ENCODE results near the gene OR4D5.

The OR4D5 gene

GRCh38 chr11:123939317-123939716, at the start of gene OR4D5:
TSS of gene OR4D5 (plus strand) at chr11:123939617. CDS start at chr11:123939617, 0 bp downstream.
- DNase-seq (ENCODE audit: insufficient read length, low spot score) (no peak), FAIRE-seq (no peak)

GRCh38 chr11:123892031-123892430, 47.4 kb upstream of the OR4D5 start:
- FAIRE-seq (no peak), DNase-seq (ENCODE audit: insufficient read length, low spot score) (no peak)

- DNase-seq (ENCODE audit: insufficient read length, low spot score) (no peak), FAIRE-seq (no peak)
Observed at GRCh38 chr11:123899792-123900191, 39.6 kb upstream of the OR4D5 start.

GRCh38 chr11:123901867-123902266, 37.5 kb upstream of the OR4D5 start, which contains the start of gene OR8D4:
TSS of gene OR8D4 (plus strand) at chr11:123902167. CDS start at chr11:123906432, 4,265 bp downstream.
- DNase-seq (ENCODE audit: insufficient read length, low spot score), result no peak
- FAIRE-seq, result no peak

- no peak for FAIRE-seq
- no peak for DNase-seq (ENCODE audit: insufficient read length, low spot score)
Observed at GRCh38 chr11:123903932-123904331, 35.5 kb upstream of the OR4D5 start.

- no peak for FAIRE-seq
- DNase-seq (ENCODE audit: insufficient read length, low spot score), result no peak
Observed at GRCh38 chr11:123904932-123905331, 34.5 kb upstream of the OR4D5 start.

- DNase-seq (ENCODE audit: insufficient read length, low spot score) (no peak), FAIRE-seq (no peak)
Observed at GRCh38 chr11:123905826-123906225, 33.6 kb upstream of the OR4D5 start.

GRCh38 chr11:123920943-123921342, 18.5 kb upstream of the OR4D5 start:
- no peak for FAIRE-seq
- no peak for DNase-seq (ENCODE audit: insufficient read length, low spot score)

GRCh38 chr11:123924027-123924426, 15.4 kb upstream of the OR4D5 start:
- DNase-seq (ENCODE audit: insufficient read length, low spot score), result no peak
- FAIRE-seq, result no peak

- no peak for DNase-seq (ENCODE audit: insufficient read length, low spot score)
- FAIRE-seq, result no peak
Observed at GRCh38 chr11:123942413-123942812, 3.0 kb downstream of the OR4D5 start.

GRCh38 chr11:123943738-123944137, 4.3 kb downstream of the OR4D5 start, which contains the start of gene OR6T1:
TSS of gene OR6T1 (minus strand) at chr11:123943838. CDS start at chr11:123943838, 0 bp downstream.
- no peak for DNase-seq (ENCODE audit: insufficient read length, low spot score)
- FAIRE-seq, result no peak

- FAIRE-seq, result no peak
Observed at GRCh38 chr11:123945132-123945531, 5.7 kb downstream of the OR4D5 start.

GRCh38 chr11:123956752-123957151, 17.3 kb downstream of the OR4D5 start:
- FAIRE-seq (no peak), DNase-seq (ENCODE audit: insufficient read length, low spot score) (no peak)

More at GRCh38 chr11:123945132-123945531, 5.7 kb downstream of the OR4D5 start:
- no peak for DNase-seq (ENCODE audit: insufficient read length, low spot score)

- FAIRE-seq (no peak), DNase-seq (ENCODE audit: insufficient read length, low spot score) (no peak)
Observed at GRCh38 chr11:123973816-123974215, 34.4 kb downstream of the OR4D5 start.

GRCh38 chr11:123976770-123977560, 37.5 kb downstream of the OR4D5 start:
- FAIRE-seq (no peak), DNase-seq (ENCODE audit: insufficient read length, low spot score) (no peak)

GRCh38 chr11:123977731-123978347, 38.4 kb downstream of the OR4D5 start, which contains the start of gene OR10S1:
TSS of gene OR10S1 (minus strand) at chr11:123977781. CDS start at chr11:123977664, 117 bp downstream.
- DNase-seq (ENCODE audit: insufficient read length, low spot score), result no peak
- no peak for FAIRE-seq

- no peak for FAIRE-seq
Observed at GRCh38 chr11:123979311-123979710, 39.9 kb downstream of the OR4D5 start.

More at GRCh38 chr11:123979311-123979710, 39.9 kb downstream of the OR4D5 start:
- DNase-seq (ENCODE audit: insufficient read length, low spot score), result no peak

Measured in GM19239 (cell line).